HG02610 (cell line): Measurements from ENCODE around the gene DEFB128.

ENCODE experiments used
- ATAC-seq: cut with Tn5 transposase; IDR thresholded peaks from one replicate; pipeline ENCODE4 v1.9.1; 2021; ENCODE audit warnings: mild to moderate bottlenecking, moderate library complexity; ENCODE audit not compliant: unreplicated experiment

DEFB128 gene

DNA sequence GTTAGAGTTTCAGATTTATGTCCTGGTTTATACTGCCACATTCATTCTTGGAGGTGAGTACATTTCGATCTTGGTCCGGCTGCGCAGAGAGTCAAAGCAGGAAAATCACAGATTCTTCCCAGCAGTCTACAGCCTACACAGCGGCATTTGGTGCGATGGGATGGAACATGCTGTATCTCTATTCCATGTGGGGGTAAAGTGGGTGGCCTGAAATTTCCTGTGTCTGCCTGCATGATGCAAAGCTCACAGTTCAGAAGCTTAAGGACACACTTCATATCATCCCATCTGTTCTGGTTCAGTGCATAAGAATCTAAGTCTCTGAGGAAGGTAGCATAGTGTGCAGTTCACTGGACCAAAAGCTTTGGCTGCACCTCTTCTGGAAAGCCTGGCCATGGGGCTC lies 32.4 kb downstream of the DEFB128 start, which contains the start of gene DEFB127:
Gene DEFB127, plus strand, starts transcription at position 301 of the 400 bp plus-strand sequence. Its CDS starts 91 bp downstream, at position 392.
- no peak for ATAC-seq

DNA sequence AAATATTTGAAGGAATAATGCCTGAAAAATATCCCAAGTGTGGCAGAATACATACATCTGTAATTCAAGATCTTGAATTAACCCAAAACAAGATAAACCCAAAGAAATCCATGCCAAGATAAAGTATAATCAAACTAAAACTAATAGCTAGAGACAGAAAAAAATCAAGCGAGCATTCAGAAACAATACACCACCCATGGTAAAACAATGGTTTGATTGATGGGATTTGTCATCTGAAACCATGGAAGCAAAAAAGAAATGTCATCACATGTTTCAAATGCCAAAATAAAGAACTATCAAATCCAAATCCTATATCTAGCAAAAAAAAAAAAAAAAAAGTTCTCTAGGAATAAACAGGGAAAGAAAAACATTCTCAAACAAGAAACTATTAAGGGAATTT lies 37.4 kb downstream of the DEFB128 start:
- no peak for ATAC-seq

DNA sequence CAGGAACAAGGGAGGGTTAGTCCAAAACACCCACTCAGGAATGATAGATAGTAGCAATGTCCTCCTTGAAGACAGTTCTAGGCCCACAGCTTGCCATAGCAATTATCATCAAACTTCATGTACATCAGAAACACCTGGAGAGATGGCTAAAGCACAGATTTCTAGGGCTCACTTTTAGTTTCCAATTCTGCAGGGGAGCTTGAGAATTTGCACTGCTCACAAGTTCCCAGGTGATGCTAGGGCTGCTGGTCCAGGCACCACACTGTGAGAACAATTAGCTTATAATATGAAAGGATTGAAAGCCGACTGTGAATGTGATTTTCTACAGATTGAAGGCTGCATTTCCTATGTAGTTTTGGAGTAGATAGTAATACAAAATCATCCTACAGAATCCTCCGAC lies 43.6 kb downstream of the DEFB128 start:
- no peak for ATAC-seq

DNA sequence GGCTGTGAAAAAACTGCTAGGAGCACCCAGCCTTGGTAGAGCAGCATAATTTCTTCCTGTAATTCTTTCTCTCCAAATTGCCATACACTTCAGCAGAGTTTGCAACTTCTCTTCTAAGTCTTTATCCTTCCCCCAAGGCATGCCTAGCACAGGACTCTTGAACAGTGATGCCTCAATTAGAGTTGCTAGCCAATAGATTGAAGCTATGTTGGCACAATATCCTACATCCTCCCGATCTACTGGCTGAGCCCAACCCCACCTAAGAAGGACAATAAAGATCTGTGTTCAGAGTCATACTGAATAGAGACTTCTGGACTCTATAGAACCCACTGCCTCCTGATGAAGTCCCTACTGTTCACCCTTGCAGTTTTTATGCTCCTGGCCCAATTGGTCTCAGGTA lies 47.2 kb downstream of the DEFB128 start, which contains the start of gene DEFB126:
Gene DEFB126, plus strand, starts transcription at position 301 of the 400 bp plus-strand sequence. Its CDS starts 39 bp downstream, at position 340.
- ATAC-seq, result no peak
